Breast epithelium (tissue), 4 donors: ENCODE measurements around the gene RAP1GAP2. TPM values are rescaled to one million over a fixed set of nuclear protein-coding genes. Genes with fewer than 3 reads are reported as not detected.

Source experiments
- DNase-seq, 2 donors: peaks; one replicate each; pipeline ENCODE4 v3.0.0-alpha.2; 2019; ENCODE audit warnings: low spot score in 2 of 2
- H3K27ac ChIP-seq, 2 donors: fragments of 200-600 bp; sonication (generic) in 1 of 2; one replicate each; pipeline ENCODE4 v1.5.1; 2016 to 2019; ENCODE audit warnings: mild to moderate bottlenecking in 1 of 2
- H3K27me3 ChIP-seq, 2 donors: fragments of 200-600 bp; sonication (generic) in 1 of 2; one replicate each; pipeline versions ENCODE4 v1.5.1 to v1.6.0; 2017 to 2019; ENCODE audit warnings: control low read depth in 1 of 2, mild to moderate bottlenecking in 1 of 2
- H3K36me3 ChIP-seq: fragments of 200-600 bp; one replicate; pipeline ENCODE4 v1.5.1; 2019
- H3K4me1 ChIP-seq, 2 donors: fragments of 200-600 bp; sonication (generic); one replicate each; pipeline ENCODE4 v1.5.1; 2016 to 2019; ENCODE audit warnings: control low read depth in 1 of 2
- H3K4me3 ChIP-seq, 3 donors: fragments of 200-600 bp; sonication (generic); 1 replicate in 2 of 3; 2 replicates in 1 of 3; pipeline ENCODE4 v1.5.1; 2016 to 2019; ENCODE audit warnings: mild to moderate bottlenecking in 3 of 3, moderate library complexity in 2 of 3
- H3K9me3 ChIP-seq, 2 donors: fragments of 200-600 bp; sonication (generic) in 1 of 2; one replicate each; pipeline ENCODE4 v1.5.1; 2016 to 2019; ENCODE audit warnings: control low read depth in 1 of 2
- POLR2A ChIP-seq: fragments of 450-650 bp; IDR thresholded peaks from one replicate; pipeline ENCODE4 v1.6.1; 2016; ENCODE audit warnings: antibody characterized with exemption, mild to moderate bottlenecking, moderate library complexity
- POLR2AphosphoS5 ChIP-seq, 3 donors: sonication (generic); formaldehyde crosslinking; IDR thresholded peaks; one replicate each; pipeline ENCODE4 v1.6.1; 2017; ENCODE audit warnings: antibody characterized with exemption in 3 of 3
- intact Hi-C: fragments of 100-400 bp; cut with DNase I; formaldehyde crosslinking; loops from one replicate; pipeline ENCODE4 v1.15.1; 2023; ENCODE audit warnings: low total_unique reads
- total RNA-seq, 3 donors: library from RNA; depleted of rRNA; stranded (reverse); fragments of >200 nt; gene quantifications; one replicate each; pipeline ENCODE4 v1.1.0, GENCODE V29; 2016
- TF ChIP-seq, protein P1 (sequence below), 3 donors: fragments of 450-650 bp; IDR thresholded peaks; one replicate each; pipeline ENCODE4 v1.5.1; 2016 to 2017; ENCODE audit warnings: antibody characterized with exemption in 3 of 3, mild to moderate bottlenecking in 3 of 3, moderate library complexity in 3 of 3

RAP1GAP2 gene
- total RNA-seq, 3 donors from 2014 or later, result 5.3 to 23.4 (median 10.8) TPM

DNA sequence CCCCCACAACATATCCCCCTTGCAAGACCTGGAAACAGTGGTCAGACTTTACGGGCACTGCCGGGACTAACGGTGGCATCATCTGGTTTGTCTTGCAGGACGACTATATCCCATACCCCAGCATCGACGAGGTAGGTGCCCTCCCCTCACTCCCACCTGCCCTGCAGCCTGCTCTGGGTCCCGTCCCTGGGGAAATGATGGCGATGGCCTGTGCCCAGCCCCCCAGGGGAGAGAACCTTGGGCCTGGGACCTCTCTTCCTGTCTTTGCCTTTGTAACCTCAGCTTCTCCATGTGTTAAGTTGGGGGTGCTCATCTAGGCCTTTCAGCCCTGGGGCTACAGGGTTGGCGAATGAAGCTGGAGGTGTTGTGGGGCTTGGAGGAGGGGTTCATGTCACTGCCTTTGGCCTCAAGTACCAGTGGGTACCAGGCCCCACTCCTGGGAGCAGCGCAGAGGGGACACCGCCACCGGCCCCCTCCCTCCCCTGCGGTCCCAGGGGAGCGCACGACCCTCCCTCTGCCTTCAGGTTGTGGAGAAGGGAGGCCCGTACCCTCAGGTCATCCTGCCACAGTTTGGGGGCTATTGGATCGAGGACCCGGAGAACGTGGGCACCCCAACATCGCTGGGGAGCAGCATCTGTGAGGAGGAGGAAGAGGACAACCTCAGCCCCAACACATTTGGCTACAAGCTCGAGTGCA, 167.2 kb downstream of the RAP1GAP2 start:
- no peaks in the 10 kb centered on the region for H3K9me3 ChIP-seq
- H3K27ac ChIP-seq, result no peak overlapping the region
- no peaks in the 10 kb centered on the region for H3K4me1 ChIP-seq
- no peaks in the 10 kb centered on the region for H3K27me3 ChIP-seq
- no peaks in the 10 kb centered on the region for H3K36me3 ChIP-seq
- TF ChIP-seq POLR2AphosphoS5 (IDR thresholded peaks at IDR 0.05) (no peak), POLR2A (no peak)
- TF ChIP-seq, protein P1, sequence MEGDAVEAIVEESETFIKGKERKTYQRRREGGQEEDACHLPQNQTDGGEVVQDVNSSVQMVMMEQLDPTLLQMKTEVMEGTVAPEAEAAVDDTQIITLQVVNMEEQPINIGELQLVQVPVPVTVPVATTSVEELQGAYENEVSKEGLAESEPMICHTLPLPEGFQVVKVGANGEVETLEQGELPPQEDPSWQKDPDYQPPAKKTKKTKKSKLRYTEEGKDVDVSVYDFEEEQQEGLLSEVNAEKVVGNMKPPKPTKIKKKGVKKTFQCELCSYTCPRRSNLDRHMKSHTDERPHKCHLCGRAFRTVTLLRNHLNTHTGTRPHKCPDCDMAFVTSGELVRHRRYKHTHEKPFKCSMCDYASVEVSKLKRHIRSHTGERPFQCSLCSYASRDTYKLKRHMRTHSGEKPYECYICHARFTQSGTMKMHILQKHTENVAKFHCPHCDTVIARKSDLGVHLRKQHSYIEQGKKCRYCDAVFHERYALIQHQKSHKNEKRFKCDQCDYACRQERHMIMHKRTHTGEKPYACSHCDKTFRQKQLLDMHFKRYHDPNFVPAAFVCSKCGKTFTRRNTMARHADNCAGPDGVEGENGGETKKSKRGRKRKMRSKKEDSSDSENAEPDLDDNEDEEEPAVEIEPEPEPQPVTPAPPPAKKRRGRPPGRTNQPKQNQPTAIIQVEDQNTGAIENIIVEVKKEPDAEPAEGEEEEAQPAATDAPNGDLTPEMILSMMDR (IDR thresholded peaks at IDR 0.05), result no peak
- intact Hi-C loops, result no loop called here
- DNase-seq, result peak in 1 of 2 donors; percentile 13
- no peak overlapping the region for H3K4me3 ChIP-seq

DNA sequence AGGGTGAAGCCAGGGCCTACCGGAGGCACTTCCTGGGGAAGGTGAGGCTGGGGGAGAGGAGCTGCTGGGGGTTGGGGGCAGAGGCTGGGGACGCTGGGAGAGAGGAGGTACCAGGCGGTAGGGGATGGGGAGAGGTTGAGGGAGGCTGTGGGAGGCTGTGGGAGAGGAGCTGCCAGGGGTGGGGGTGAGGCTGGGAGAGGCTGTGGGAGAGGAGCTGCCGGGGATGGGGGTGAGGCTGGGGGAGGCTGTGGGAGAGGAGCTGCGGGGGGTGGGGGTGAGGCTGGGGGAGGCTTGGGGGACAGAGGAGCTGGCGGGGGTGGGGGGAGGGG, 167.8 kb downstream of the RAP1GAP2 start:
- DNase-seq, result no peak
- H3K36me3 ChIP-seq, result no peaks in the 10 kb centered on the region
- peak overlapping the region in 1 of 2 donors; percentile 84 for H3K27ac ChIP-seq
- H3K4me1 ChIP-seq, result no peaks in the 10 kb centered on the region
- TF ChIP-seq POLR2A (no peak), POLR2AphosphoS5 (IDR thresholded peaks at IDR 0.05) (no peak)
- TF ChIP-seq, protein P1 (IDR thresholded peaks at IDR 0.05), result no peak
- H3K9me3 ChIP-seq, result no peaks in the 10 kb centered on the region
- no peaks in the 10 kb centered on the region for H3K27me3 ChIP-seq
- intact Hi-C loops, result no loop called here
- no peak overlapping the region for H3K4me3 ChIP-seq

DNA sequence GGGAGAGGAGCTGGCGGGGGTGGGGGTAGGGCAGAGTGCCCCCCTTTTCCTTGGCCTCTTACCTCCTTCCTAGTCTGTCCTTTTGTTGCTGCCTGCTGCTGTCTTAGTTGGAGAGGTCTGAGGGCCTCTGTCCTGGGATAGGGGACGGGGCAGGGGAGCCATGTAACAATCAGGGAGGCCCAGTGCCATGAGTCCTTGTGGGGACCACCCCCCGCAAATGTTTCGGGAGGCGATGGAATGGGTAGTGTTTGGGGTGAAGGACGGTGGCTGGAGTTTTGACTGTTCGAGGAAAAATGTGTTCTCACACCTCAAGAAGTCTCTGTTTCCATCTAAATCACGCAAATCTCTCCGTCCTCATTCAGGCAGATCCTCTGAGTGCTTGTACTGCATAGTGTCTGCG, 168.1 kb downstream of the RAP1GAP2 start:
- Histone ChIP-seq H3K9me3 (no peaks in the 10 kb centered on the region), H3K27me3 (no peaks in the 10 kb centered on the region), H3K27ac (peak overlapping the region in 1 of 2 donors; percentile 84), H3K4me3 (no peak overlapping the region), H3K4me1 (no peaks in the 10 kb centered on the region), H3K36me3 (no peaks in the 10 kb centered on the region)
- intact Hi-C loops, result no loop called here
- DNase-seq, result peak in 1 of 2 donors; percentile 13
- TF ChIP-seq, protein P1 (IDR thresholded peaks at IDR 0.05), result no peak
- TF ChIP-seq POLR2AphosphoS5 (IDR thresholded peaks at IDR 0.05), result no peak
- TF ChIP-seq POLR2A, result no peak

DNA sequence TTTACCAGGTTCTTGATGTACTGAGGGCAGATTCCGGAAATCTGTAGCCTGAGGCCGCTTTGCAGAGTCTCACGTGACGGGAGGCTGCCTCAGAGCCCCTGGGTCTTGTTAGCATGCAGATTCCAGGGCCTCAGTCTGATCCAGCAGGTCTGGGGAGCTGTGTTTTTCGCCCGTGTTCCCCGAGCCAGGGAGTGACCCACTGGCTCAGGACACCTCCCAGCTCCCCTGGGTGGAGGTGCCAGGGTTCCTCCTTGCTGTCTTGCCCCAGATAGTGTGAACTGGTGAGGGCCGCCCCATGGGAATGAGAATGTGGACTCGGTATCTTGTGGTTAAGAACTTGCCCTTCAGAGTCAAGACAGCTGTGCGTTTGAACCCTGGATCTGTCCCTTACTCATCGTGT, 168.6 kb downstream of the RAP1GAP2 start:
- TF ChIP-seq, protein P1 (IDR thresholded peaks at IDR 0.05), result no peak
- TF ChIP-seq POLR2AphosphoS5 (IDR thresholded peaks at IDR 0.05) (no peak), POLR2A (no peak)
- DNase-seq, result peak in 1 of 2 donors; percentile 15
- intact Hi-C loops, result no loop called here

DNA sequence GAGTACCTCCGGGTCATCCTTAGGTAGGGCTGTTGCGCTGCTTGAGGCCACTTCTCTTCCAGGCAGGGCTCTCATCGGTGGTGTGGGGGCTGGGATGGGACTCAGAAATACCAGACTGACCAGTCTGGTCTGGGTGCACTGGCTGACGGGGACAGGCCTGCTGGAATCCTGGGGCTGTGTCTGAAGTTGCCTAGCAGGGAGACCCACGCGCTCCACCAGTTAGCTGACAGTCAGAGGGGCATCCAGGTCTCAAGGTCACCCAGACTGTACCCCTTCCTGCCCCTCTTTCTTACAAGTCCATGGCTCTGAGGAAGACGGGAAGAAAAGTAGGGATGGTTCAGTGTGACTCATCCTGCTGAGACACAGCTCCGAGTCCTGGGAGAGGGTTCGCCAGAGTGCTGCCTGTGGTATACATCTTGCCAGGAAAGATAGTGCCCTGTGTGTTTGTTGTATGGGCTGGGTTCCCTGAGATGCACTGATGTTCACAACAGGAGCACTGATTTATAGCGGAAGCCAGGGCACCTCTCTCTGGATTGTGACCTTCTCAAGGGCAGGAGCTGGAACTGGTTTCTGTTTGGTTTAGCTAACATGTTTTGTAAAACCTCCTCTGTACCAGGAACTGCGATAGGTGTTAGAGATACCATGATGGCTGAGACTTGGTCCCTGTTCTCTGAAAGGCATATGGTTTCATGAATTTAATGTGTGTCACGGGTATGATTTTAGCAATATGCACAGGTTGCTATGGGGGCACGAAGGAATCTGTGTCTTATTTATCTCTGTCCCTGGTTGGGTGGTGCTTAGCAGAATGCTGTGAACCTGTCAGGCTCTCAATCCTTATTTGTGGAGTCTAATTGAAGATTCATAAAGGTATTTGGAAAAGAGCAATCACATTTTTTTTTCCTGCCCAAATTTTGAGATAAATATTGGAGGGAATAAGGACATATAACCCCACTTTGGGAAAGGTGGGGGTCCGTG, 169.7 kb downstream of the RAP1GAP2 start:
- Histone ChIP-seq H3K9me3 (no peaks in the 10 kb centered on the region), H3K27me3 (no peaks in the 10 kb centered on the region), H3K4me1 (no peaks in the 10 kb centered on the region), H3K4me3 (peak overlapping the region in 1 of 3 donors; percentile 6), H3K36me3 (no peaks in the 10 kb centered on the region), H3K27ac (peak overlapping the region; percentile 84 to 90)
- TF ChIP-seq, protein P1 (IDR thresholded peaks at IDR 0.05), result no peak
- TF ChIP-seq POLR2A, result no peak
- TF ChIP-seq POLR2AphosphoS5 (IDR thresholded peaks at IDR 0.05), result no peak
- DNase-seq, result peak; percentile 73 to 88
- intact Hi-C loops, result no loop called here

More for the DNA sequence above, 168.6 kb downstream of the RAP1GAP2 start:
- Histone ChIP-seq H3K36me3 (no peaks in the 10 kb centered on the region), H3K27ac (peak overlapping the region; percentile 84 to 90), H3K4me1 (no peaks in the 10 kb centered on the region), H3K9me3 (no peaks in the 10 kb centered on the region), H3K27me3 (no peaks in the 10 kb centered on the region), H3K4me3 (no peak overlapping the region)
